Smooth muscle cell (in vitro differentiated cells): ENCODE data around the gene RNU1-2. TPM values are rescaled to one million over a fixed set of nuclear protein-coding genes. Genes with fewer than 3 reads are reported as not detected.
"Not testable (repeated sequence)": the region's sequence is repeated elsewhere in the genome, so short reads cannot be mapped to it uniquely, and the experiment has no call there.

Source experiments
- DNase-seq: peaks from one replicate; lab custom pipeline; 2025; ENCODE audit not compliant: unreplicated experiment; lab: John Stamatoyannopoulos, UW
- H2AFZ ChIP-seq: fragments of 200-600 bp; sonication (generic); 2 replicates; pipeline ENCODE4 v1.6.0; 2016; ENCODE audit warnings: antibody characterized with exemption, low read depth, mild to moderate bottlenecking
- H3F3A ChIP-seq: fragments of 200-600 bp; sonication (generic); 2 replicates; pipeline ENCODE4 v1.6.0; 2017; ENCODE audit warnings: antibody characterized with exemption, low read depth
- H3K27ac ChIP-seq: fragments of 200-600 bp; sonication (generic); 2 replicates; pipeline ENCODE4 v1.5.1; 2016; ENCODE audit warnings: low read depth, mild to moderate bottlenecking
- H3K27me3 ChIP-seq: fragments of 200-600 bp; sonication (generic); 2 replicates; pipeline ENCODE4 v1.6.1; 2016; ENCODE audit warnings: low read depth, mild to moderate bottlenecking
- H3K36me3 ChIP-seq: fragments of 200-600 bp; sonication (generic); 2 replicates; pipeline ENCODE4 v1.5.1; 2016; ENCODE audit warnings: low read depth
- H3K4me1 ChIP-seq: fragments of 200-600 bp; sonication (generic); 2 replicates; pipeline ENCODE4 v1.5.1; 2016; ENCODE audit warnings: low read depth
- H3K4me2 ChIP-seq: fragments of 200-600 bp; sonication (generic); 2 replicates; pipeline ENCODE4 v1.6.0; 2016; ENCODE audit warnings: mild to moderate bottlenecking
- H3K4me3 ChIP-seq: fragments of 200-600 bp; sonication (generic); 2 replicates; pipeline ENCODE4 v1.5.1; 2016; ENCODE audit warnings: mild to moderate bottlenecking
- H3K79me2 ChIP-seq: fragments of 200-600 bp; sonication (generic); 2 replicates; pipeline ENCODE4 v1.6.0; 2016; ENCODE audit warnings: low read depth, mild to moderate bottlenecking
- H3K9ac ChIP-seq: fragments of 200-600 bp; sonication (generic); 2 replicates; pipeline ENCODE4 v1.6.0; 2016; ENCODE audit warnings: low read depth
- H3K9me3 ChIP-seq: fragments of 200-600 bp; sonication (generic); replicated peaks from 2 replicates; pipeline ENCODE4 v1.5.1; 2016; ENCODE audit warnings: low read depth
- H4K20me1 ChIP-seq: fragments of 200-600 bp; sonication (generic); 2 replicates; pipeline ENCODE4 v1.6.0; 2016; ENCODE audit warnings: low read depth
- WGBS: methylation state at CpG from one replicate; pipeline ENCODE4 v1.1.7; 2016; ENCODE audit warnings: low lambda C conversion rate; 5-methylcytosine and 5-hydroxymethylcytosine counted together
- polyA plus RNA-seq: library from polyadenylated mRNA; unstranded; fragments of >200 nt; fragmentation: Nextera tagmentation; extraction: Ambion mirVana; gene quantifications from 2 replicates; pipeline ENCODE4 v1.2.1, GENCODE V29; 2016
- total RNA-seq: library from RNA; depleted of rRNA; stranded (reverse); fragments of >200 nt; gene quantifications from 2 replicates; pipeline ENCODE4 v1.2.3, GENCODE V29; 2014

Gene RNU1-2
- total RNA-seq (under 0.01 TPM in 2 replicates), polyA plus RNA-seq (4.2 and 6.4 TPM in 2 replicates)

DNA sequence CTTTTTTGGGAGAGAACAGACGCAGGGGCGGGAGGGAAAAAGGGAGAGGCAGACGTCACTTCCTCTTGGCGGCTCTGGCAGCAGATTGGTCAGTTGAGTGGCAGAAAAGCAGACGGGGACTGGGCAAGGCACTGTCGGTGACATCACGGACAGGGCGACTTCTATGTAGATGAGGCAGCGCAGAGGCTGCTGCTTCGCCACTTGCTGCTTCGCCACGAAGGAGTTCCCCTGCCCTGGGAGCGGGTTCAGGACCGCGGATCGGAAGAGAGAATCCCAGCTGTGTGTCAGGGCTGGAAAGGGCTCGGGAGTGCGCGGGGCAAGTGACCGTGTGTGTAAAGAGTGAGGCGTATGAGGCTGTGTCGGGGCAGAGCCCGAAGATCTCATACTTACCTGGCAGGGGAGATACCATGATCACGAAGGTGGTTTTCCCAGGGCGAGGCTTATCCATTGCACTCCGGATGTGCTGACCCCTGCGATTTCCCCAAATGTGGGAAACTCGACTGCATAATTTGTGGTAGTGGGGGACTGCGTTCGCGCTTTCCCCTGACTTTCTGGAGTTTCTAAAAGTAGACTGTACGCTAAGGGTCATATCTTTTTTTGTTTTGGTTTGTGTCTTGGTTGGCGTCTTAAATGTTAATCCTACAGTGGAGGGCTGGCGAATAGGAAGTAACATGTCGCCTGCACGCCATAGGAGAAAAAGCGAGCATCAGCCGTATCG lies at the start of gene RNU1-2:
TSS of gene RNU1-2 (plus strand) at position 383 of the 718 bp plus-strand sequence.
- not testable (repeated sequence) for H3K27me3 ChIP-seq, H3K4me1 ChIP-seq, H2AFZ ChIP-seq, H3K9me3 ChIP-seq, H4K20me1 ChIP-seq, H3K36me3 ChIP-seq, H3F3A ChIP-seq, H3K79me2 ChIP-seq
- H3K4me2 ChIP-seq, result peak within 1 kb of the TSS; percentile 82
- peak within 1 kb of the TSS; percentile 98 for H3K9ac ChIP-seq
- 1% methylated on average over 24 of the region's 39 CpGs for WGBS
- peak within 1 kb of the TSS; percentile 97 for H3K27ac ChIP-seq
- DNase-seq, result peak; percentile 71
- peak within 1 kb of the TSS; percentile 44 for H3K4me3 ChIP-seq

DNA sequence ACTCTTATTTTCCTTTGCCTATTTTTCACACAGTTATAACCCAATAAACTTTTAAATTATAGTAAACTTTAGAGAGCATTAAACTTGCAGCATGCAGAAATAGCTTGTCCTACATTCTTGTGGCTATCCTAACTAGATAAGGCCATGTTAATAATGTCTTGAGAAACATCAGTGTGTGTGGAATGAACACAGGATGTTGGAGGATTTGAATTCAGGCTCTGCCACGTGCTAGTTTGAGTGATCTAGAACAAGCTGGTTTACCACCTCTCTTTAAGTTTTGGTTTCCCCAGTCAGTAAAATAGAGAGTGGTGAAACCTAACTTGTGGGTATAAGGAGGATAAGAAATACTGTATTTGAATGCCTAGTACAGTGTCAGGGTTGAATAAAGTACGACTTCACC lies 39.6 kb upstream of the RNU1-2 start:
- H3K36me3 ChIP-seq, H3K27ac ChIP-seq, H2AFZ ChIP-seq, H3F3A ChIP-seq, H3K79me2 ChIP-seq, H3K9me3 ChIP-seq, H3K9ac ChIP-seq, H3K4me3 ChIP-seq, H4K20me1 ChIP-seq, H3K27me3 ChIP-seq, DNase-seq, H3K4me2 ChIP-seq, H3K4me1 ChIP-seq: not testable (repeated sequence)
- WGBS, result 48% methylated on average over 2 of the region's 2 CpGs

DNA sequence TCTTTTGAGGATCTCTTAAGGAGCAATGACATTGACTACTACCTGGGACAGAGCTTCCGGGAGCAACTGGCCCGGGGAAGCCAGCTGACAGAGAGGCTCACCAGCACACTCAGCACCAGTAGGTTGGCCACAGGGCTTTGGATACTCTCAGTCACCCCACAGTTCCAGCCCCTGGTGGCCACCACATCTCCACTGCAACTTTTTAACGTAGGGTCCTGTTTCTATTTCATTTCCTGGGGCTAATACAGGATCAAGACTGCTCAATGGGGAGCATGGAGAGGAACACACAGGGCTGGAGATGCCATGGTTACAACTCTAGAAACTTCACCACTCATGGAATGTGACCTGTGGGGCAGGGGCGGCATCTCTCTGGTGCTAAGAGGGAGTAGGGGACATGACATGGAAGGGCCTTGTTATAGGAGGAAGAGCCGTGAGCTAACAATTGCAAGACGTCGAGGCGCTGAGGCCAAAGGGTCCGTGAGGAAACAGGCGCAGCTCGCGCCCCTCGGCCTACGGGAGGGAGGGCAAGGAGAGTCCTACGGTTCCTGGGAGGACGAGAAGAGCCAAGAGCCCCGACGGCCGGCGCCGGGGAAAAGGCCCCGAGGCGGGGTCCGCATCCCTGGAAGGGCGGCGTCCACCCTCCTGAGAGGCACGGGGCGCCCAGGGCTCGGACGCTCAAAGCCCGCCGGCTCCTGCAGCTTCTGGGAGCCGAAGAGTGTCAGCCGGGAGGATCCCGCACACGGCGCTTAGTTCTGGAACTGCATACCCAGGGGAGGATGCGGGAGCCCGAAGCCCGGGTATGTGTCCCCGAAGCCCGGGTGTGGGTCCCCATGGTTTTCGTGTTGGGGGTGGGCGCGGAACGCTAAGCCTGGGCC lies 36.4 kb upstream of the RNU1-2 start:
- not testable (repeated sequence) for H4K20me1 ChIP-seq, H3K4me3 ChIP-seq, H3K27ac ChIP-seq, H3K27me3 ChIP-seq, H3K79me2 ChIP-seq, H2AFZ ChIP-seq, H3F3A ChIP-seq, H3K36me3 ChIP-seq, H3K9me3 ChIP-seq, H3K4me1 ChIP-seq, H3K9ac ChIP-seq, DNase-seq
- peak overlapping the region; percentile 4 for H3K4me2 ChIP-seq
- WGBS, result 43% methylated on average over 36 of the region's 46 CpGs

DNA sequence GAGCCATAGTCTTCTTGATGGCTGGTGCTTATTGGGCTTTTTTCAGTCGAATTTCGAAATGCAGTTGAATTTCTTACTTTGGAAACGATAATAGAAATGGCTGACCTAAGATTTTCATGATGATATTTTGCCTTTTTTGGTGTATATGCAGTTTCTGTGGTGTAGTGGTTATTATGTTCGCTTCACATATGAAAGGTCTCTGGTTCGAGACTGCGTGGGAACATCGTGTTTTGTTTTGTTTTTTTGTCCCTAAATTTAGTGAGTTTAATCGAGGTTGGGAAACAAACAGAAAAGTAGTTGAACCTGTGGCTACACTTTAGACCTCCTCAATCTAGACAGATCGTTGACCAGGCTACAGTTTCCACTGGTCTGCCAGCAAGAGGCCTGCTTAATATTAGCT lies 35.7 kb upstream of the RNU1-2 start:
- H3K4me2 ChIP-seq, H3K27ac ChIP-seq, DNase-seq, H3F3A ChIP-seq, H3K4me1 ChIP-seq, H3K9ac ChIP-seq, H3K9me3 ChIP-seq, H3K36me3 ChIP-seq, H4K20me1 ChIP-seq, H3K27me3 ChIP-seq, H3K4me3 ChIP-seq, H2AFZ ChIP-seq, H3K79me2 ChIP-seq: not testable (repeated sequence)
- 56% methylated on average over 7 of the region's 9 CpGs for WGBS

DNA sequence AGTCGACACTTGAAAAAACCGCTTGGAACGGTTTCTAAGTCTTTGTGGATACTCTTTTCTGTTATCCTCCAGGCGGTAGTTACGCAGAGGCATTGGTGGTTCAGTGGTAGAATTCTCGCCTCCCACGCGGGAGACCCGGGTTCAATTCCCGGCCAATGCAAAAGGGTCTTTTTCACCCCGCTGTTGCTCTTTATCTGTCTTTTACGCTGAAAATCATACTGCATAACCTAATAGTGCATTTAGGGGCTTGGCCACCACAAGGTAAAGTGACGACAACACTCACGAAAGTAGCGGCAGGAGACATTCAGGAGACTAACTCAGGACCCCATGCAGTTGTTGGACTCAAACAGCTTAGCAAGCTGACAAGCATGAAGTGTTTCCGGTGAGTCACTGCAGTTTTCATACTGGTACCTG lies 33.9 kb upstream of the RNU1-2 start:
- H3K4me3 ChIP-seq, H2AFZ ChIP-seq, H3F3A ChIP-seq, H3K36me3 ChIP-seq, H3K27me3 ChIP-seq, H3K9ac ChIP-seq, H3K27ac ChIP-seq, H3K79me2 ChIP-seq, H3K4me2 ChIP-seq, H3K4me1 ChIP-seq, DNase-seq, H3K9me3 ChIP-seq, H4K20me1 ChIP-seq: not testable (repeated sequence)
- WGBS, result 28% methylated on average over 14 of the region's 16 CpGs

DNA sequence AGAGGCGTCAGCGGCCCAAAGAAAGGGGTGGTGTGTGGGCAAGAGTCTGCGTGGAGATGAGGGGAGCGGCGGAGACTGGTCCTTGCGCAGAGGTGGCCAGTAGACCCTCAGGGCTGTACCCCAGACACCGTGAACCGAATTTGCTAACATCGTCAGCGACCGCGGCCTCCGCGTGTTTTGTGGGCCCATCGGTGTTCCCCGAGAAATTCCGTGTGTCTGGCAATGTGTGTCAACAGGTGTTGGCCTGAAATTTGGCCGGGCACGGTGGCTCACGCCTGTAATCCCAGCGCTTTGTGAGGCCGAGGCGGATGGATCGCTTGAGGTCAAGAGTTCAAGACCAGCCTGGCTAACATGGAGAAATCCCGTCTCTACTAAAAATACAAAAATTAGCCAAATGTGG lies 33.4 kb upstream of the RNU1-2 start:
- WGBS, result 90% methylated on average over 24 of the region's 25 CpGs

DNA sequence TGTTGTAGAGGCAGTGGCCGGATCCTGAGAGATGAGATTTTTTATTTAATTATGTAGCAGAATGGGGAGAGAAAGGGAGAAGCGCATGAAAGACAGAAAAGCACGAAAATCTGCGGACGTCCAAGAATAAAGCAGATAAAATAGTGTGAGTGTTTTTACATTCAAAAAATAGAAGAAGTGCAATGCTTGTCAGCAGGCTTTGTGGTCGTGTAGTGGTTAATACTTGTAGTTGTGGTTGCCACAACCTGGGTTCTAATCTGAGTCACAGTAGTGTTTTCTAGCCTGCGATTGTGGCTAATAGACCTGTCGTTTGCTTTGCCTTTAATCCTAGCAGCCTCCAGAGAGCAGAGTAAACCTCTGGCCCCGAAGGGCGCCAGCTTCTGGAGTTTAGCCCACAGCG lies 32.8 kb upstream of the RNU1-2 start:
- H3K9ac ChIP-seq, H3F3A ChIP-seq, H3K27ac ChIP-seq, H3K79me2 ChIP-seq, H3K4me1 ChIP-seq, H4K20me1 ChIP-seq, H3K27me3 ChIP-seq, H3K4me2 ChIP-seq, H3K4me3 ChIP-seq, H3K36me3 ChIP-seq, DNase-seq, H2AFZ ChIP-seq, H3K9me3 ChIP-seq: not testable (repeated sequence)
- WGBS, result 82% methylated on average over 6 of the region's 11 CpGs

More for the DNA sequence above, 33.4 kb upstream of the RNU1-2 start:
- H3K36me3 ChIP-seq, H3F3A ChIP-seq, H2AFZ ChIP-seq, H3K9ac ChIP-seq, H3K4me3 ChIP-seq, H3K27ac ChIP-seq, H3K79me2 ChIP-seq, H3K4me1 ChIP-seq, H4K20me1 ChIP-seq, H3K27me3 ChIP-seq, H3K9me3 ChIP-seq, DNase-seq, H3K4me2 ChIP-seq: not testable (repeated sequence)

DNA sequence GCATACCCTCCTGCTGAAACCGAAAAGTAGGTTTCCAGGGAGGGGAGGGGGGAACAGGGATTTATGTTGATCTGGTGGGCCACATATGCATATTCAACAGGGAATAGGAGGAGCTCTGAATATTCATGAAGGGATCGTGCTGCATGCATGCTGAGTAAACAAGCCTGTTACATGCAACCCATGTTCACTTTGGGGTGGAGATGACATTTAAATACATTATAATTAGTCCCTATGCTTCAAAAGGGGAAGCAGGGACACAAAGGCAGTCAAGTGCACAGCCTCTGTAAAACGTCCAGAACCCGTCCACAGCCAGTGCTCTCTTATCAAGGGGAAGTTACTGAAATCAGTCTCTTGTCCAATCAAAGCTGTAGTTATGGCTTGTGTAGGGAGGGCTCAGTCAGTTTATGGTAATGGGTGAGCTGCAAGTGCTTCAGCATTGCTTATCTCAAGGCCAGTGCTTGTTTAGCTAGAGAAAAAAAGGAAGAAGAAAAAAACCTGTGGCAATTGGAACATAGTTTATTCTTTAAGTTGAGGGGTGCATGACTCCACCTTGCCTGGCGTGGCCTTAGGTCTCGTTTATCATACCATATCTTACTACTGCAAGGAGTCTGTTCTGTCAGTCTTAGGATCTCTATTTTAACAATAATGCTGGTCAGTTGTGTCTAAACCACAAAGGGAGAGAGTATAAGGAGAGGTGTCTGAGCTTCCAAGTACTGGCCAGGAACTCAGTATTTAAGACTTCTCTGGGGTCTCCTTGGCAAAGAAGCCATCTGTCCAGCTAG lies 28.7 kb upstream of the RNU1-2 start:
- DNase-seq, H3K4me1 ChIP-seq, H3K27ac ChIP-seq, H3K36me3 ChIP-seq, H3K4me3 ChIP-seq, H3K9me3 ChIP-seq, H3K9ac ChIP-seq, H4K20me1 ChIP-seq, H3F3A ChIP-seq, H2AFZ ChIP-seq, H3K79me2 ChIP-seq, H3K4me2 ChIP-seq, H3K27me3 ChIP-seq: not testable (repeated sequence)
- 46% methylated on average over 4 of the region's 6 CpGs for WGBS
